ENCODE results near the gene SLC5A1.
"Not testable (repeated sequence)": the region's sequence is repeated elsewhere in the genome, so short reads cannot be mapped to it uniquely, and the experiment has no call there.

SLC5A1 gene

GRCh38 chr22:32088084-32088483, 45.0 kb downstream of the SLC5A1 start:
- DNase-seq (ENCODE audit: low spot score): no peak

- no peak for DNase-seq (ENCODE audit: low spot score)
Observed at GRCh38 chr22:32097018-32097417, 54.0 kb downstream of the SLC5A1 start.

GRCh38 chr22:32097881-32098499, 54.9 kb downstream of the SLC5A1 start:
- DNase-seq (ENCODE audit: low spot score): no peak

DNA sequence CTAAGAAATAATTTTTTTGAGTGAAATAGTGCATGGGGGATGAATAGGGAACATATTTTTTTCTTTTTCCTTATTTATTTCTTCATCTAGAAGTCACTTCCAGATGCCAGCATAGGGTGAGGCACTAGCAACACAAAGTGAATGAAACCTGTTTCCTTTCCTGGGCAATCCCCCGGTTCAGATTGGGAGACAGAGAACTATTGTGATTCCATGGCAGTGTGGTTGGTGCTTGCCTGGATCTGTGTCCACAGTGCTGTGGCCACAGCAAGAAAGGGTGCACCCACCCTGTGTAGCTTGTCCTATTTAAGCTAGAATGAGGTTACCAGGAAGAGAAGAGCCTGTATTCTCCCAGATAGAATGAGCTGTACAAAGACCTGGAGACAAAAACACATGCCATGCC, 57.6 kb downstream of the SLC5A1 start:
- DNase-seq (ENCODE audit: low spot score): no peak

DNA sequence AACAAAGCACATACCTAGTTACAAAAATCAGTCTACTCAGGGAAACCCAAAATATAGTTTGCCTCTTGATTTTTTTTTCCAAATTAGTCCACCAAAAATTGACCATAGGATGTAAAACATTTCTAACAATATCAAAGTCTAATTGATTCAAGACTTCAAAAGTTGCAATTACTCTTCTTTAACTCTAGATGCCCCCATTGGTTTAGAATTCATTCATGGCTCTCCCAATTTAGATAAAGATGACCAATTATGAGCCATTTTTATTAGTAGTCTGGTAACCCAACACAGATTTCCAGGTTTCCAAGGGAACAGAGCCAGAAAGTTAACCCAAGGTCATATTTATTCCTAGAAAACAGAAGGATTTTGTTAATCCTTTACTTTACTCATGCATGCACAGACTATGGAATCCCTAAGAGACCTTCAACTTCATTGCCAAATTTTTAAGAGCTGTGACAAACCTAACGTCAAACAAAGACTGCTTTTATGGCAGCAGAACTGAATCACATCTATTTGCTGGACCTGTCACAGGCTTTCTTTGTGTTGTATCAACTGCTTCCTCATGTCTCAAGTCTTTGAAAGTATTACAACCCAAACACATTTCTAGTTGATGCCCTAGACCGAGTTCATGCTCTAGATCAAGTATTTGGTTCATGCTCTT, 60.7 kb downstream of the SLC5A1 start:
- no peak for DNase-seq (ENCODE audit: low spot score)

GRCh38 chr22:32106930-32107329, 63.9 kb downstream of the SLC5A1 start:
- DNase-seq (ENCODE audit: low spot score): no peak

DNA sequence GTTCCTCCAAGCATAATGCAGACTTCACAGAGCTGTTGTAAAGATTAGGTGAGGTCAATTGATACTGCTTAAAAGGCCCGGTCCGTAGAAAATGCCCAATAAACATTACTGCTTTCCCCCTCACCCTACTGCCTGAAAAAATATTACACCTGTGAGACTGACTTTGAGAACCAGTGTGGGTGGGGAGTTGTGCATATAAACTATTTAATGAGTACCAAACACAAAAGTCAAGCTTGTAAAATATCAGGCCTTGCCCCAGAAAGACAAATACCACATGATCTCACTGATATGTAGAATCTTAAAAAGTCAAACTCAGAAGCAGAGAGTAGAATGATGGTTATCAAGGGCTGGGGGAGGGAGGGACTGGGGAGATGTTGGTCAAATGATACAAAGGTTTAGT, 69.3 kb downstream of the SLC5A1 start:
- DNase-seq (ENCODE audit: low spot score): no peak

GRCh38 chr22:32119568-32120235, 76.6 kb downstream of the SLC5A1 start:
- no peak for DNase-seq (ENCODE audit: low spot score)

- no peak for DNase-seq (ENCODE audit: low spot score)
Observed at GRCh38 chr22:32120603-32121002, 77.5 kb downstream of the SLC5A1 start.

DNA sequence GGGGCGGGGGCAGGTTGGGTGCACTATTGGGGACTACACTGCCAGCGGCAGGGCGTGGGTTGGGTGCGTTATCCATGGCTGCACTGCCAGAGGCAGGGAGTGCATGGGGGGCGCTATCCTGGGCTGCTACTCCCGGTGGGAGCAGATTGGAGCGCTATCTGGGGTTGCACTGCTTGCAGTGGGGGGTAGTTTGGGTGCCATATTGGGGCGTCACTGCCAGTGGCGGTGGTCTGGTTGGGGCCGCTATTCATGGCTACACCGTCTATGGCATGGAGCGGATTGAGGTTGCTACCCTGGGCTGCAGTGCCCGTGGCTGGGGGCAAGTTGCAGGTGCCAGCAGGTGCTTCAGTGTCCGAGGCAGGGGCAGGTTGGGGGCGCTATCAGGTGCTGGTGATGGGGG, 79.8 kb downstream of the SLC5A1 start:
- DNase-seq (ENCODE audit: low spot score): no peak

- no peak for DNase-seq (ENCODE audit: low spot score)
Observed at GRCh38 chr22:32123657-32124056, 80.6 kb downstream of the SLC5A1 start.

- no peak for DNase-seq (ENCODE audit: low spot score)
Observed at GRCh38 chr22:32127904-32128303, 84.8 kb downstream of the SLC5A1 start.

GRCh38 chr22:32130464-32130863, 87.4 kb downstream of the SLC5A1 start:
- no peak for DNase-seq (ENCODE audit: low spot score)

- DNase-seq (ENCODE audit: low spot score): no peak
Observed at GRCh38 chr22:32132126-32132525, 89.1 kb downstream of the SLC5A1 start.

GRCh38 chr22:32132783-32133182, 89.7 kb downstream of the SLC5A1 start:
- DNase-seq (ENCODE audit: low spot score): no peak

- DNase-seq (ENCODE audit: low spot score): not testable (repeated sequence)
Observed at GRCh38 chr22:32134796-32135195, 91.7 kb downstream of the SLC5A1 start.

DNA sequence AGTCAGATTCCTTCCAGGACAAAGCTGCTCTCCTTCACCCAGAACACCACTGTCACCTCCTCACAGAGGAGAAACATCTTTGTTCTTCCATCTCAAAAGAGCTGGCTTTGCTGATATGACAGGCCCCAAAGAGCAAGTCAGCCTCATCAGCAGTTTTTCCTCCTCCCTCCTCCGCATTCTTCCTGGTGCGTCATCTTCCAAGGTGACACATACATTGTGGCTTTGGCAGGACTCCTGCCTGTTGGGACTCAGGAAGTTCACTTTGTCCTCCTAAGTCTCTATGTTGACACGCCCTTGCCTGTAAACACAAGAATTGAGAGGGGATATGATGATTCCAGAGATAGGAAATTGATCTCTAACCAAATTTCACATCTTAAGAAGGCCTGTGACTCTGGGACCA, 92.9 kb downstream of the SLC5A1 start:
- not testable (repeated sequence) for DNase-seq (ENCODE audit: low spot score)

GRCh38 chr22:32136881-32137280, 93.8 kb downstream of the SLC5A1 start:
- not testable (repeated sequence) for DNase-seq (ENCODE audit: low spot score)

DNA sequence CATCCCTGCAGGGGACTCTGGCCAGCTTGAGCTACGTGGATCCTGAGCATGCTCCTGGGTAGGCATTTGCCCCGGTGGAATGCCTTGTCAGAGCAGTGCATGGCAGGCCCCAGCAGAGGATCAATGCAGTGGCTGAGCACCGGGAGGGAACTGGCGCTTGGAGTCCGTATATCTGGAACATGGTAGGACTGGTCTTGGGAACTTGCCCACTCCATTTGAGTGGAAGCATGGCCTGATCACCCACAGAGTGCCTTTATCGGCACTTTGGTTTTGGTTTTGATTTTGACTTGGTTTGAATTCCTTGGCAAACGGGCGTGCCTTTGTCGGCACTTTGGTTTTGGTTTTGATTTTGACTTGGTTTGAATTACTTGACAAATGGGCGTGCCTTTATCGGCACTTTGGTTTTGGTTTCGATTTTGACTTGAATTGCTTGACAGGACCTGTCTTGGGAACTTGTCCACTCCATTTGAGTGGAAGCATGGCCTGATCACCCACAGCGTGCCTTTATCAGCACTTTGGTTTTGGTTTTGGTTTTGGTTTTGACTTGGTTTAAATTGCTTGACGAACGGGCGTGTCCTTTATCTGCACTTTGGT, 94.8 kb downstream of the SLC5A1 start:
- peak; percentile 27 for DNase-seq (ENCODE audit: low spot score)

GRCh38 chr22:32138576-32138975, 95.5 kb downstream of the SLC5A1 start:
- not testable (repeated sequence) for DNase-seq (ENCODE audit: low spot score)

DNA sequence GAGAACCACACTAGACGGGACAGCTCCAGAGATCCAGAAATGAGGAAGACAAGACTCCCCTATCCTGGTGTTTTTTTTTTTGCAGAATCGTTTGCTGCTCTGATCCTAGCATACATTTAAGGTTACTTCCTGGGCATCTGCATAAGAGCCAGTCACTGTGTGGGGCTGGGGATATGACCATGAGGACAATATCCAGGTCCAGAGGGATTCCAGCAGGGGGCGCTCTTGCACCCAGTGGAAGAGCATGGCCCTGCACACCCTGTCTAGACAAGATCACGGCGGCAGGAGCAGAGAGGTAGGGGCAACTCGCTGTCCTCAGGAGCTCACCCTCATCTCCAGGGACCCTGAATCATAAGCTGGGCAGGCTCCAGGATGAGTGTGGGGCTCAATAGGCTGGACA, 97.6 kb downstream of the SLC5A1 start:
- DNase-seq (ENCODE audit: low spot score): not testable (repeated sequence)

DNA sequence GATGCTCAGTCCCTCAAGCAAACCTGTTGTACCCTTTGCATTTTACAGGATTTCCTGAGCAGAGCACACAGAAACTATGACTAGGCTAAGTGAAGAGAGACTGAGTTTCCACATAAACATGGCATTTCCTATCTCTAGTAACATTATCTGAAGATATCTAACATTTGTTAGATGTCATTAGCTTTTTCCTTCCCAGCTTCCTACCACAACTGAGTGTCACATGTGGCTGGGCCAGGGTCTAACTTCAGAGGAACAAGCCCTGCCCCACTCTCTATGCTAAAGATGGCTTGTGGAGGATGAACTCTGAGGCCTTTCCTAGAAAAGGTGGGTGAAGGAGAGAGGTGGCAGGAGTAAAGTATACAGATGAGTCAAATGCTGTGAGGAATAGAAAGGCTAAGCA, 99.5 kb downstream of the SLC5A1 start:
- no peak for DNase-seq (ENCODE audit: low spot score)
